ENCODE data around the gene OVCH2.
"Not testable (repeated sequence)": the region's sequence is repeated elsewhere in the genome, so short reads cannot be mapped to it uniquely, and the experiment has no call there.

The OVCH2 gene

GRCh38 chr11:7665473-7666291 lies 40.6 kb downstream of the OVCH2 start:
- no peak overlapping the region for H3K4me3 ChIP-seq (ENCODE audit: low read depth, low read length)
- TF ChIP-seq POLR2A (IDR thresholded peaks at IDR 0.05; ENCODE audit: extremely low read depth, insufficient read length) = no peak
- peak; percentile 64 for TF ChIP-seq CTCF (IDR thresholded peaks at IDR 0.05; ENCODE audit: low read depth, low read length)
- TF ChIP-seq MYC (IDR thresholded peaks at IDR 0.05; ENCODE audit: low read depth, low read length) = no peak
- DNase-seq (ENCODE audit: low read depth) = peak; percentile 76

GRCh38 chr11:7664867-7665266 lies 41.4 kb downstream of the OVCH2 start:
- TF ChIP-seq MYC (IDR thresholded peaks at IDR 0.05; ENCODE audit: low read depth, low read length) = no peak
- no peak for TF ChIP-seq POLR2A (IDR thresholded peaks at IDR 0.05; ENCODE audit: extremely low read depth, insufficient read length)
- TF ChIP-seq CTCF (IDR thresholded peaks at IDR 0.05; ENCODE audit: low read depth, low read length) = no peak
- TF ChIP-seq MAX (IDR thresholded peaks at IDR 0.05; ENCODE audit: low read depth, low read length) = no peak

GRCh38 chr11:7663531-7663930 lies 42.7 kb downstream of the OVCH2 start:
- H3K4me3 ChIP-seq (ENCODE audit: low read depth, low read length); DNase-seq (ENCODE audit: low read depth): not testable (repeated sequence)

More at GRCh38 chr11:7664867-7665266, 41.4 kb downstream of the OVCH2 start:
- DNase-seq (ENCODE audit: low read depth) = no peak
- H3K4me3 ChIP-seq (ENCODE audit: low read depth, low read length) = no peak overlapping the region

- TF ChIP-seq CTCF (IDR thresholded peaks at IDR 0.05; ENCODE audit: low read depth, low read length) (peak; percentile 9), POLR2A (IDR thresholded peaks at IDR 0.05; ENCODE audit: extremely low read depth, insufficient read length) (no peak)
- DNase-seq (ENCODE audit: low read depth) = peak; percentile 56
- H3K4me3 ChIP-seq (ENCODE audit: low read depth, low read length) = no peak overlapping the region
Observed at GRCh38 chr11:7657306-7658025, 48.8 kb downstream of the OVCH2 start.

GRCh38 chr11:7656704-7657103 lies 49.6 kb downstream of the OVCH2 start:
- TF ChIP-seq POLR2A (IDR thresholded peaks at IDR 0.05; ENCODE audit: extremely low read depth, insufficient read length) (no peak), MAX (IDR thresholded peaks at IDR 0.05; ENCODE audit: low read depth, low read length) (no peak), CTCF (IDR thresholded peaks at IDR 0.05; ENCODE audit: low read depth, low read length) (no peak), MYC (IDR thresholded peaks at IDR 0.05; ENCODE audit: low read depth, low read length) (no peak)
- no peak for DNase-seq (ENCODE audit: low read depth)
- no peak overlapping the region for H3K4me3 ChIP-seq (ENCODE audit: low read depth, low read length)

GRCh38 chr11:7655253-7656217 lies 50.7 kb downstream of the OVCH2 start:
- no peak for DNase-seq (ENCODE audit: low read depth)
- TF ChIP-seq CTCF (IDR thresholded peaks at IDR 0.05; ENCODE audit: low read depth, low read length) = no peak
- TF ChIP-seq POLR2A (IDR thresholded peaks at IDR 0.05; ENCODE audit: extremely low read depth, insufficient read length) = no peak
- no peak for TF ChIP-seq MAX (IDR thresholded peaks at IDR 0.05; ENCODE audit: low read depth, low read length)
- H3K4me3 ChIP-seq (ENCODE audit: low read depth, low read length) = no peak overlapping the region

Data from NB4 (cell line).